Memory B cell (primary cell): ENCODE data around the gene MCU.
A peak's percentile ranks its signal among the peaks of the same experiment; 100 is the strongest.
"Not testable (repeated sequence)": the region's sequence is repeated elsewhere in the genome, so short reads cannot be mapped to it uniquely, and the experiment has no call there.

Source experiments
- ATAC-seq: fragments of 150-1000 bp; cut with Tn5 transposase; 2 replicates; pipeline ENCODE4 v1.10.0; 2021; ENCODE audit warnings: low read depth, mild to moderate bottlenecking, moderate library complexity
- DNase-seq, 2 donors: peaks; one replicate each; pipeline ENCODE4 v3.0.0; 2022; ENCODE audit warnings: low spot score in 2 of 2
- H3K27ac Mint-ChIP-seq: one replicate; pipeline ENCODE4 v1.8.0; 2022; ENCODE audit warnings: mild to moderate bottlenecking, moderate library complexity, mixed read lengths
- H3K27me3 Mint-ChIP-seq: one replicate; pipeline ENCODE4 v1.8.0; 2022; ENCODE audit warnings: mixed read lengths
- H3K36me3 Mint-ChIP-seq: one replicate; pipeline ENCODE4 v1.8.0; 2022; ENCODE audit warnings: mild to moderate bottlenecking, mixed read lengths
- H3K4me1 Mint-ChIP-seq: one replicate; pipeline ENCODE4 v1.8.0; 2022; ENCODE audit warnings: mixed read lengths
- H3K4me3 Mint-ChIP-seq: one replicate; pipeline ENCODE4 v1.8.0; 2022; ENCODE audit warnings: mild to moderate bottlenecking, moderate library complexity, mixed read lengths
- H3K9me3 Mint-ChIP-seq: one replicate; pipeline ENCODE4 v1.8.0; 2022; ENCODE audit warnings: mixed read lengths

MCU gene

GRCh38 chr10:72691863-72692743 lies at the start of gene MCU:
Gene MCU (plus strand): TSS chr10:72692143. CDS start chr10:72692152, 9 bp downstream.
- Mint-ChIP-seq H3K27ac (peak within 1 kb of the TSS; percentile 52), H3K4me3 (peak within 1 kb of the TSS; percentile 90), H3K36me3 (no peaks in the 10 kb centered on the region), H3K27me3 (no peaks in the 10 kb centered on the region), H3K9me3 (no peaks in the 10 kb centered on the region), H3K4me1 (peaks cover 36% of the 10 kb centered on the region)
- DNase-seq, result peak; percentile 90 to 91
- ATAC-seq, result peak; percentile 89

GRCh38 chr10:72642318-72642717 lies 49.6 kb upstream of the MCU start:
- peaks cover 3% of the 10 kb centered on the region for H3K27me3 Mint-ChIP-seq
- no peak for ATAC-seq
- H3K4me1 Mint-ChIP-seq, result no peaks in the 10 kb centered on the region
- no peaks in the 10 kb centered on the region for H3K9me3 Mint-ChIP-seq
- no peak overlapping the region for H3K4me3 Mint-ChIP-seq
- no peak overlapping the region for H3K27ac Mint-ChIP-seq
- H3K36me3 Mint-ChIP-seq, result no peaks in the 10 kb centered on the region
- DNase-seq, result no peak

- Mint-ChIP-seq H3K36me3 (no peaks in the 10 kb centered on the region), H3K4me1 (no peaks in the 10 kb centered on the region), H3K27ac (no peak overlapping the region), H3K9me3 (no peaks in the 10 kb centered on the region), H3K27me3 (peaks cover 3% of the 10 kb centered on the region), H3K4me3 (no peak overlapping the region)
- DNase-seq (no peak), ATAC-seq (no peak)
Measured at GRCh38 chr10:72645263-72645858, 46.6 kb upstream of the MCU start.

- not testable (repeated sequence) for ATAC-seq, H3K9me3 Mint-ChIP-seq, H3K27me3 Mint-ChIP-seq
Measured at GRCh38 chr10:72646971-72647370, 45.0 kb upstream of the MCU start.

GRCh38 chr10:72648301-72648700 lies 43.6 kb upstream of the MCU start:
- Mint-ChIP-seq H3K27ac (no peak overlapping the region), H3K4me3 (no peak overlapping the region), H3K27me3 (peaks cover 2% of the 10 kb centered on the region), H3K4me1 (no peaks in the 10 kb centered on the region), H3K36me3 (no peaks in the 10 kb centered on the region), H3K9me3 (no peaks in the 10 kb centered on the region)
- ATAC-seq (no peak), DNase-seq (no peak)

More at GRCh38 chr10:72646971-72647370, 45.0 kb upstream of the MCU start:
- not testable (repeated sequence) for H3K36me3 Mint-ChIP-seq, H3K4me3 Mint-ChIP-seq, H3K4me1 Mint-ChIP-seq, DNase-seq, H3K27ac Mint-ChIP-seq

GRCh38 chr10:72649291-72649690 lies 42.7 kb upstream of the MCU start:
- H3K4me3 Mint-ChIP-seq, result no peak overlapping the region
- H3K27me3 Mint-ChIP-seq, result peaks cover 2% of the 10 kb centered on the region
- H3K9me3 Mint-ChIP-seq, result no peaks in the 10 kb centered on the region
- no peaks in the 10 kb centered on the region for H3K4me1 Mint-ChIP-seq
- ATAC-seq, result no peak
- H3K36me3 Mint-ChIP-seq, result no peaks in the 10 kb centered on the region
- DNase-seq, result no peak
- H3K27ac Mint-ChIP-seq, result no peak overlapping the region

GRCh38 chr10:72653383-72654096 lies 38.4 kb upstream of the MCU start:
- H3K9me3 Mint-ChIP-seq, result no peaks in the 10 kb centered on the region
- H3K27me3 Mint-ChIP-seq, result no peaks in the 10 kb centered on the region
- no peak overlapping the region for H3K4me3 Mint-ChIP-seq
- H3K36me3 Mint-ChIP-seq, result no peaks in the 10 kb centered on the region
- DNase-seq, result no peak
- no peak overlapping the region for H3K27ac Mint-ChIP-seq
- no peak for ATAC-seq
- H3K4me1 Mint-ChIP-seq, result no peaks in the 10 kb centered on the region

- Mint-ChIP-seq H3K9me3 (no peaks in the 10 kb centered on the region), H3K4me3 (no peak overlapping the region), H3K4me1 (no peaks in the 10 kb centered on the region), H3K36me3 (no peaks in the 10 kb centered on the region), H3K27ac (no peak overlapping the region), H3K27me3 (no peaks in the 10 kb centered on the region)
- no peak for ATAC-seq
- no peak for DNase-seq
Measured at GRCh38 chr10:72654720-72655119, 37.2 kb upstream of the MCU start.

- peaks cover 1% of the 10 kb centered on the region for H3K27me3 Mint-ChIP-seq
- no peak for ATAC-seq
- no peaks in the 10 kb centered on the region for H3K4me1 Mint-ChIP-seq
- no peak overlapping the region for H3K4me3 Mint-ChIP-seq
- H3K9me3 Mint-ChIP-seq, result peaks cover 1% of the 10 kb centered on the region
- DNase-seq, result no peak
- H3K27ac Mint-ChIP-seq, result no peak overlapping the region
- H3K36me3 Mint-ChIP-seq, result peaks cover 2% of the 10 kb centered on the region
Measured at GRCh38 chr10:72658696-72659400, 33.1 kb upstream of the MCU start.

- no peaks in the 10 kb centered on the region for H3K4me1 Mint-ChIP-seq
- H3K27me3 Mint-ChIP-seq, result peaks cover 1% of the 10 kb centered on the region
- H3K4me3 Mint-ChIP-seq, result no peak overlapping the region
- peaks cover 2% of the 10 kb centered on the region for H3K36me3 Mint-ChIP-seq
- ATAC-seq (no peak), DNase-seq (no peak)
- H3K27ac Mint-ChIP-seq, result no peak overlapping the region
- H3K9me3 Mint-ChIP-seq, result peaks cover 1% of the 10 kb centered on the region
Measured at GRCh38 chr10:72659694-72660093, 32.2 kb upstream of the MCU start.

GRCh38 chr10:72660220-72660619 lies 31.7 kb upstream of the MCU start:
- Mint-ChIP-seq H3K36me3 (peaks cover 2% of the 10 kb centered on the region), H3K4me3 (no peak overlapping the region), H3K27me3 (peaks cover 1% of the 10 kb centered on the region), H3K4me1 (no peaks in the 10 kb centered on the region), H3K27ac (no peak overlapping the region), H3K9me3 (peaks cover 1% of the 10 kb centered on the region)
- DNase-seq, result no peak
- no peak for ATAC-seq

- ATAC-seq (no peak), DNase-seq (no peak)
- peaks cover 1% of the 10 kb centered on the region for H3K9me3 Mint-ChIP-seq
- H3K4me3 Mint-ChIP-seq, result no peak overlapping the region
- no peak overlapping the region for H3K27ac Mint-ChIP-seq
- H3K36me3 Mint-ChIP-seq, result peaks cover 2% of the 10 kb centered on the region
- peaks cover 1% of the 10 kb centered on the region for H3K27me3 Mint-ChIP-seq
- no peaks in the 10 kb centered on the region for H3K4me1 Mint-ChIP-seq
Measured at GRCh38 chr10:72661431-72661830, 30.5 kb upstream of the MCU start.

- peaks cover 3% of the 10 kb centered on the region for H3K27me3 Mint-ChIP-seq
- peaks cover 2% of the 10 kb centered on the region for H3K36me3 Mint-ChIP-seq
- ATAC-seq, result no peak
- no peak overlapping the region for H3K27ac Mint-ChIP-seq
- H3K4me3 Mint-ChIP-seq, result no peak overlapping the region
- DNase-seq, result no peak
- H3K9me3 Mint-ChIP-seq, result peaks cover 1% of the 10 kb centered on the region
- H3K4me1 Mint-ChIP-seq, result no peaks in the 10 kb centered on the region
Measured at GRCh38 chr10:72663971-72664370, 28.0 kb upstream of the MCU start.

GRCh38 chr10:72665925-72666324 lies 26.0 kb upstream of the MCU start:
- Mint-ChIP-seq H3K4me1 (no peaks in the 10 kb centered on the region), H3K9me3 (no peaks in the 10 kb centered on the region), H3K27me3 (peaks cover 2% of the 10 kb centered on the region), H3K4me3 (no peak overlapping the region), H3K27ac (no peak overlapping the region), H3K36me3 (no peaks in the 10 kb centered on the region)
- DNase-seq, result no peak
- no peak for ATAC-seq
